OCI-LY3 (cell line): ENCODE results near the gene CPTP.

Experiments used
- CTCF ChIP-seq: fragments of 200-600, 300-600 bp; sonication (generic); IDR thresholded peaks from 2 replicates; pipeline ENCODE4 v1.5.1; 2014; ENCODE audit warnings: antibody characterized with exemption, low read length, low read depth
- EZH2phosphoT487 ChIP-seq: fragments of 200-600 bp; shearing (Covaris generic); IDR thresholded peaks from 2 replicates; pipeline ENCODE4 v1.6.1; 2018; ENCODE audit warnings: antibody characterized with exemption, mixed run types, low read depth

GRCh38 chr1:1367315-1367714, 42.7 kb downstream of the CPTP start:
- TF ChIP-seq CTCF = no peak
- TF ChIP-seq EZH2phosphoT487 = no peak
